COR-L47 (cell line): ENCODE data around the gene RASA3.
A peak's percentile ranks its signal among the peaks of the same experiment; 100 is the strongest.
"Not testable (repeated sequence)": the region's sequence is repeated elsewhere in the genome, so short reads cannot be mapped to it uniquely, and the experiment has no call there.

Source experiments
- DNase-seq: peaks from one replicate; lab custom pipeline; 2025; lab: John Stamatoyannopoulos, UW

Gene RASA3

DNA sequence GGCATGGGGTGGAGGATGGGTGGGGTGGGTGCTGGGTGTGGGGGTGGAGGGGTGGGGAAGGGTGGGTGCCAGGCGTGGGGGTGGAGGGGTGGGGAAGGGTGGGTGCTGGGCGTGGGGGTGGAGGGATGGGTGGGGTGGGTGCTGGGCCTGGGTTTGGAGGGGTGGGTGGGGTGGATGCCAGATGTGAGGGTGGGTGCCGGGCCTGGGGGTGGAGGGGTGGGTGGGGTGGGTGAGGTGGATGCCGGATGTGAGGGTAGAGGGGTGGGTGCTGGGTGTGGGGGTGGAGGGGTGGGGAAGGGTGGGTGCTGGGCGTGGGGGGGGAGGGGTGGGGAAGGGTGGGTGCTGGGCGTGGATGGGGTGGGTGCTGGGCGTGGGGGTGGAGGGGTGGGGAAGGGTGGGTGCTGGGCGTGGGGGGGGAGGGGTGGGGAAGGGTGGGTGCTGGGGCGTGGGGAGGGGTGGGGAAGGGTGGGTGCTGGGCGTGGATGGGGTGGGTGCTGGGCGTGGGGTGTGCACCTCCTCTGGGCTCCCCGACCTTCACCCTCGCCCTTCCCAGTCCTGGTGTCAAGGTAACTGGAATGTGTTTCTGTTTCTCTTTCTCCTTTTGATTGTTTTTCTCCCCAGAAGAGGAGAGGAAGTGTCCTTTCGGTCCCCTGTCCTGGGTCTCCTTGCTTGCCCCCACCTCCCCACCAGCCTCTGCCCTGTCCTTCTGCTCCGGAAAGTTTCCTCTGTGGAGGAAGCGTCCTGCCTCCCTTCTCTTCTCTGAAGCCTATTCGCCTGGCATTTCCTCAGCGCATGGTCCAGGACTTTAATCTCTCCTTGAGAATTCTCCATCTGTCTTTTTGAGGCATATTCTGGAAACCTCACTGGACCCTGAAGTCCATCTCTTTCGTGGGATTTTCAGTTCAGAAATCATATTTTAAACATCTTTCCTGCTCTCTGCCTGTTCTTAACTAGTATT is 23.8 kb upstream of the RASA3 start:
- no peak for DNase-seq

GRCh38 chr13:114155320-114155719 is 22.9 kb upstream of the RASA3 start:
- no peak for DNase-seq

GRCh38 chr13:114154476-114154875 is 22.1 kb upstream of the RASA3 start:
- DNase-seq = no peak

GRCh38 chr13:114153485-114154080 is 21.2 kb upstream of the RASA3 start:
- no peak for DNase-seq

- DNase-seq = no peak
Measured at GRCh38 chr13:114152831-114153371, 20.5 kb upstream of the RASA3 start.

DNA sequence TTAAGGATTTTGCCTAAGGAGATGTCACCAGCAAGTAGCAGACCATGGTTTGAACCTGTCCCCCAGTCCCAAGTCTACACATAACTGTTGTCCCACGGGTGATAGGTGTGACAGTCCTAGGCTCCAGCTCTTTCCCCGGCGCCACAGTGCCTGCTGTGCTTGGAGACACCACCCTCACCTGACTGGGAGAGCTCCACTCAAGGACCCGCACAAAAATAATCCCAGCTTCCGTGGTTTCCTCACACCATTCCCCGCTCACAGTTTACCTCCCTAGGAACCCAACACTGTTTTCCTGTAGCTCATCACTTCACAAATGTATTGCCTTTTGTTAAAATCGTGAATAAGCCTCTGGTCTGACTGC is 19.8 kb upstream of the RASA3 start:
- no peak for DNase-seq

DNA sequence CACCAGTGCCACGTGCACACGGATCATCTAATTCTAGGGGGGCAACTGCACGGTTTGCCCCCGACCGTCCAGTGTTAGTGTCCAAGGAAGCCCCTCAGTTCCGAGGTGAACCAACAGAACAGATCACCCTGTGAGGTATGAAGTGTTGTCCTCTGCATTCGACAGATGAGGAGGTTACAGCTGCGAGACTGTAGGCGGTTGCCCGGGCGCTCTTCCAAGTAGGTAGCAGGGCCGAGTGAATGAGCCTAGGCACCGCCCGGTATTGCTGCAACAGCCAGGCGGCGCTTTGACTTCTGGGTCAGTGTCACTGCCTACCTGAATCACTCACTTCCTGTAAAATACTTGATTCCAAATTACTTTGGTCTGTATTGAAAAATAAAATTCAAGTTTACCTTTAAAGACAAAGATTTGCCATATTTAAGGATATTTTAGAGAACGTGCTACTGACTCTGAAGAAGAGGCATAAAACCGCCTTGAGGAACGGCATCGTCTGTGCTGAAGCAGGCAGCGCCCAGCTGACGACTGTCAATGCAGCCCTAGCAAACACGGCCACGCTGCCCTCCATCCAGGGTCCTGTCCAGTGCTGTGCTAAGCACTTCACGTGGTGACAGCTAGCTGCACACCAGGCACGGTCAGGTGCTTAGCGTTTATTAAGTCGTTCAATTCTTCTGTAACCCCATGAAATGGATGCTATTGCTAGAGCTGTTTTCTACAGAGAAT is 19.3 kb upstream of the RASA3 start:
- DNase-seq = peak; percentile 49

DNA sequence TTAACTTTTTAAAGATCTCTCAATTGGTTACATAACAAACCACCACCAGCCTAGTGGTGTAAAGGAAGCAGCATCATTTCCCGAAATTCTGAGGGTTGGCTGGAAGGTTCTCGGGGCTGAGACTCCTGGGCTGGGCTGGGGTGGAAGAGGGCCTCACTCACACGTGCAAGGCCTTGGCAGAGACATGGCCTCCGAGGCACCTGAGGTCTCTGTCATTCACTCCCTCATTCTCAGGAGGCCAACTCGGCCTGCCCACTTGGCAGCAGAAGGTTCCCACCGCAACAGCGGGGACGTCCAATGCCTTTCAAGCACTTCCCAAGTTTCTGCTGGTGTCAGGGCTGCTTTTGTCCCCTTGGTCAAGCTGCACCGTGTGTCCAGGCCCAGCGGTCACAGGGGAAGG is 18.6 kb upstream of the RASA3 start:
- DNase-seq = no peak

- DNase-seq = peak; percentile 83
Measured at GRCh38 chr13:114149774-114150740, 17.6 kb upstream of the RASA3 start.

GRCh38 chr13:114148886-114149285 is 16.5 kb upstream of the RASA3 start:
- DNase-seq = not testable (repeated sequence)

DNA sequence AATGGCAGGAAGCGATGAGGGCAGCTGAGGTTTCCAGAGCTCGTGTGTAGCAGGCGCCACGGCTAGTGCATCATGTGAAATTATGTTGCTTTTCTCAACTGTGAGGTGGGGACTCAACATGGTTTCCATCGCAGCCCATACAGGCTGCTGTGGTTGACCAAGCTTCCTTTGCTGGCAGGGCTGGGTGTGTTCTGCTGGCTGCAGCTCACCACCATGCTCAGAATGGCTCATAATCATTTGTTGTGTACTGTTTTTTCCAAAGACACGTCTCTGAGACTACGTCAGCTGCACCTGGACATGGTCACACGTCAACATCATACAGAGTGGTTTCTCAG is 16.1 kb upstream of the RASA3 start:
- no peak for DNase-seq

- no peak for DNase-seq
Measured at GRCh38 chr13:114147803-114148520, 15.5 kb upstream of the RASA3 start.

DNA sequence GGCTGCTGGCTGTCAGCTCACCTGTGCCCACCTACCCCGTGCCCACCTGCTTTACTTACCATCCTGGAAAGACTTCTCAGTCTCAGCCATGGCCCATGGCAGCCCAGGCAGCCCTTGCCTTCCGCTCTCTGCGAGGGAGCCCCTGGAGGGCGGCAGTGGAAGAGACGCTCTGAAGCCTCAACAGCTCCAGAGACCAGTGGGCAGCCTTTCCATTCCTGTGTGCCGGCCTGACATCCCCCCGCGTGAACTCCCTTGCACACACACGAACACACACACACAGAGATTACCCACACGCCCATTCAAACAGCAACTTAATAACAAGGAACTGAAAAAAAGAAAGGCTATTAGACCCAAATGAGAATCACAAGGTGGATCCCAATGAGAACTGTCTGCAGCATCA is 14.2 kb upstream of the RASA3 start:
- no peak for DNase-seq

- DNase-seq = no peak
Measured at GRCh38 chr13:114146173-114146572, 13.8 kb upstream of the RASA3 start.

DNA sequence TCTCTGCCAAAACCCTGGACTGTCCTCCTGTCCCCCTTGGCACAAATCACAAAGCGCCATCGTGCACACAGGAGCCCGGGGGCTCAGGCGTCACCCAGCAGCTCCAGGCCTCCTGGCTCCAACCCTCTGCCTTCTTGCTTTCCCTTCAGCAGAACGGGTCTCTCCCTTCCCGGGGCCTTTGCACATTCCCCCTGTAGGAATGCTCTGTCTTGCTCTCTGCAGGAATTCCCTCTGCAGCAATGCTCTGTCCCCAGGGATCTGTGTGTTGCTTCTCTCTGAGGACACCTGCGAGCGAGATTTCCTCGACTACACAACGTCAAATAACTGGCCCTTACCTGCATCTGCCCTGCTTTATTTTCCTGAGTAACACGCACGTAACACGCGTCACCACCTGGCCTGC is 13.3 kb upstream of the RASA3 start:
- no peak for DNase-seq

- no peak for DNase-seq
Measured at GRCh38 chr13:114145256-114145655, 12.8 kb upstream of the RASA3 start.

- no peak for DNase-seq
Measured at GRCh38 chr13:114144606-114145244, 12.3 kb upstream of the RASA3 start.

DNA sequence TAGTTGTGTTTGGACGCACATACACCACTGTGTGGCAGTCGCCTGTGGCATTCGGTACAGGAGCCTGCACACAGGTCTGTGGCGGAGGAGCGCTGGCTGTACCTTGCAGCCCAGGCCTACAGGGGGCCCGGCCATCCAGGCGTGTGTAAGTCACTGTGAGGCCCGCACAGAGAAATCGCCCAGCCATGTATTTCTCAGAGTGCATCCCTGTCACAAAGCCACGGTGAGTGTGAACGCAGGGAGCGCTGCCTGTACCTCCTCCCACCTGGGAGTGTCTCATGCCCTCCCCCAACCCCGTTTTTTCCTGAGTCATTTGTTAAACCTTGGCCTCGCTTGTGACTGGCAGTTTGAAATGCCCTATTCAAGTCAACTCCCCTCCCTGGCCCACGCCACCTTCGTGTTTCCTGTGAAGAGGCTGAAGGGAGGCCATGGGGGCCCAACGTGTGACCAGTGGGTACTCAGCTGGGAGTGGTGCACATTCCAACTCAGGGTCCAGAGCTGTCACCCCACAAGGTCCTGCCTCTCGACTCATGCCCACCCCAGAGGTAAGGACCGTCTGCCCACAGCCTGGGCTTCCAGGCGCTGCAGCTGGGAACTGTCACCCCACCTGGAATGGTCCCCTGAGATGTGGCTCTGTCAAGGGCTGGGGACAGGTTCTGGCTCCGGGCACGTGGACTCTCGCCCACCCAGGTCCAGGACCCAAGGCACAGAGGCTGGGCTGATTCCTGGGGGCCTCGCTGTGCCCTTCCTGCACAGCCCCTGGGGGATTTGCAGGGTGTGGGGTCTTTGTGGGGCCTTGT is 11.6 kb upstream of the RASA3 start:
- no peak for DNase-seq

DNA sequence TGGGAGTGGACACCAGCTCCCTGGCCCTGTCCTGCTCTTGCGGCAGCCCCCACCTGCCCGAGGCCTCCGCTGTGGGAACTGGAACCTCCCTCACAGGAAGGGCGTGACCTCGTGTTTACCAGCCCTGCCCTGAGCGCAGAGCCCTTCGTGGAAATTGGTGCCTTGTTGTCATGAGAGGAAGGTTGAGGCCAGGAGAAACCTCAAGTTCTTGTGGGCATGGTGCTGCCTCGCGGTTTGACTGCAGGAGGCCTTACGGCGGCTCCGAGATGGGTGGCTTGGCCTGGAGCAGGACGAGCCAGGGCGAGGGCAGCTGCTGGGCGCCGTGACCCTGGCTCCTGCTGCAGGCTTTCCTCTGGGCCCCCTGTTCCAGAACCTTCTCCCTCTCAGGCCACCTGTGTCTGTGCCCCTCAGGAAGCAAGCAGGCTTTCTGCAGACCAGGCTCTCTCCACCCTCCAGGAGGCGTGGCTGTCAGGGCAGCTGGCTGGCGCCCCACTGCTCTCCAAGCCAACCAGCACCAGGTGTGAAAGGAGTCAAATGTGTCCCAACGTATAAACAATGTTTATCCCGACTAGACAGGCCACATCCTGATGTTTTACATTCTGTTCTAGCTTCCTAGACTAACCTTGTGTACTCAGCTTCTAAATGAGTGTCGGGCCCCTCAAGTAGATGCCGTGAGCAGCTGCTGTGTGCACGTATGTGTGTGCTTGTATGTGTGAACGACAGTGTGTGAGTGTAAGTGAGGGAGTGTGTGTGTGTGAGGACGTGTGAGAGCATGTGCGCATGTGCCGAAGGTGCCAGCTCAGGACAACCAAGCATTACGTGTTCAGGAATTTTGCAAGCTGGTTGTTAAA is 10.4 kb upstream of the RASA3 start:
- DNase-seq = peak; percentile 93
